ENCODE results near the gene DSCAM. TPM values are rescaled to one million over a fixed set of nuclear protein-coding genes. Genes with fewer than 3 reads are reported as not detected.

DSCAM gene
- total and polyA plus RNA-seq, 10 donors: 0.02 to 2.7 (median 2.0) TPM

DNA sequence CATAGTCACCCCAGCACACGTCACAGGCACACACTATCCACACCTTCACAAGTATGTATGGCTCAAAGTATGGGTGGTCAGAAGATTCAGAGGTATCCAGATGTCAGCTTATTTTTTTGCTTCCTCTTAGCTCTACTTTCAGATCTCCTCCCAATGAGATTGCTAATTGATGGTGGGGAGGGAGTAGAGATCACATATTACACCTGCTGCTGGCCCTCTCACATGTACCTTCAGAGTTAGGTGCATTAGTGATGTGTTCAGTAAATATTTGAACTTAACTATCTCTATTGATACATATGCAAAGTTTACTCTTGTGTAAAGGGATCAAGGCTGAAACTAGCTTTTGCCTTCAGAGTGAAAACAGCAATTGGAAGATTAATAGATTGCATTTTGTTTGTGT, 717.1 kb downstream of the DSCAM start:
- H3K4me3 ChIP-seq: no peak overlapping the region
- H3K27ac ChIP-seq: no peak overlapping the region
- TF ChIP-seq, protein P1, sequence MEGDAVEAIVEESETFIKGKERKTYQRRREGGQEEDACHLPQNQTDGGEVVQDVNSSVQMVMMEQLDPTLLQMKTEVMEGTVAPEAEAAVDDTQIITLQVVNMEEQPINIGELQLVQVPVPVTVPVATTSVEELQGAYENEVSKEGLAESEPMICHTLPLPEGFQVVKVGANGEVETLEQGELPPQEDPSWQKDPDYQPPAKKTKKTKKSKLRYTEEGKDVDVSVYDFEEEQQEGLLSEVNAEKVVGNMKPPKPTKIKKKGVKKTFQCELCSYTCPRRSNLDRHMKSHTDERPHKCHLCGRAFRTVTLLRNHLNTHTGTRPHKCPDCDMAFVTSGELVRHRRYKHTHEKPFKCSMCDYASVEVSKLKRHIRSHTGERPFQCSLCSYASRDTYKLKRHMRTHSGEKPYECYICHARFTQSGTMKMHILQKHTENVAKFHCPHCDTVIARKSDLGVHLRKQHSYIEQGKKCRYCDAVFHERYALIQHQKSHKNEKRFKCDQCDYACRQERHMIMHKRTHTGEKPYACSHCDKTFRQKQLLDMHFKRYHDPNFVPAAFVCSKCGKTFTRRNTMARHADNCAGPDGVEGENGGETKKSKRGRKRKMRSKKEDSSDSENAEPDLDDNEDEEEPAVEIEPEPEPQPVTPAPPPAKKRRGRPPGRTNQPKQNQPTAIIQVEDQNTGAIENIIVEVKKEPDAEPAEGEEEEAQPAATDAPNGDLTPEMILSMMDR (IDR thresholded peaks at IDR 0.05 in 8 of 11, conservative IDR thresholded peaks at IDR 0.05 in 3 of 11): no peak
- TF ChIP-seq POLR2AphosphoS5 (IDR thresholded peaks at IDR 0.05): no peak
- TF ChIP-seq POLR2A (IDR thresholded peaks at IDR 0.05): no peak
- H3K4me1 ChIP-seq: no peaks in the 10 kb centered on the region
- no peaks in the 10 kb centered on the region for H3K36me3 ChIP-seq
- no peak for DNase-seq
- intact Hi-C loops (cut with DNase I; ENCODE audit: low total_unique reads): no loop called here
- 82 to 100% (median 92%) methylated on average over 1 of the region's 1 CpG for WGBS, 5 donors
- H3K9me3 ChIP-seq: peaks cover 0 to 8% (median 0%) of the 10 kb centered on the region in 8 donors
- H3K27me3 ChIP-seq (replicated peaks in 1 of 7): no peaks in the 10 kb centered on the region

DNA sequence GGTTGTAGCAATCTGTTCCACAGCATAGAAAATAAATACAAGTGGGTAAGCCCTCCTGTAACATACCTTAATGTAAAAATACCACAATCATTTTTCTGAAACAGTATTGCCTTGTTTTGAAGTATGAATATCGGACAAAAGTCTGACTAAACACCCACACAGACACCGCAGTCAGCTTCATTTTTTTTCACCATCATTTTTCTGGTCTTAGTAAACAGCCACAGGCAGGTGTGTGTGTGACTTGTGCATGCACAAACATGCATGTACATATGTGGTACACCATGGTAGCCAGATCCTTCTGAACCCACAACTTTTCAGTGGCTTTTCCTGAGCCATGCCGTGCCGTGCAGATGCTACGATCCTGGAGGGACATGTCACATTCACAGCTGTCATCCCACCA, 718.1 kb downstream of the DSCAM start:
- TF ChIP-seq POLR2AphosphoS5 (IDR thresholded peaks at IDR 0.05): no peak
- no peak for TF ChIP-seq POLR2A (IDR thresholded peaks at IDR 0.05)
- TF ChIP-seq, protein P1 (IDR thresholded peaks at IDR 0.05 in 8 of 11, conservative IDR thresholded peaks at IDR 0.05 in 3 of 11): no peak

DNA sequence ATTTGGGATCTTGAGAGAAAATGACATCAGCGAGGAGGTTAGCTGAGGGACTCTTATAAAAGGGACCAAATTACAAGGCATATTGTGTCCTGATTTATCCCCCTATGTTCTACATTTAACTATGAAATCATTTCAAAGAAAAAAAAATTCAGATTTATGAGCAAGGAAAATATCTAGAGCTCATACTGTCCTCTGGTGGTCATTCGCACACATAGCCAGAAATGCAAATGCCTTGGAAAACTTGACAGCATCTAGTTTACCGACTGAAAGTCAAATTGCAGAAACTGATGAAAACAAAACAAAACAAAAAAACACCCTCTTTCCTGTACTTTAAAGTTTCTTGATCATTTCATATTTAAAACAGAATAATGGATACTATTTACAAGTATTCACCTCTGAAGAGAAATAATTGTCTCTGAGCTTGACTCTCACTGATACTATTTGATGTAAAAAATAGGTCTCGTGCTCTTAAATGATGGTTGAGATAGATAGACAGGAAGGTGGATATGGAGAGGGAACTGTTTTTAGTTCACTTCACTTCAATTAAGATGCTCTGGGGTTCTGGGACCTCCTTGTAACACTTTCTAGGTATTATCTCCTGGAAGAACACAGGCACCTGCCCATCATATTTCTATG, 725.9 kb downstream of the DSCAM start:
- intact Hi-C loops (cut with DNase I; ENCODE audit: low total_unique reads): no loop called here
- Histone ChIP-seq H3K36me3 (no peaks in the 10 kb centered on the region), H3K27ac (no peak overlapping the region), H3K27me3 (replicated peaks in 1 of 7) (peaks cover 0 to 7% (median 0%) of the 10 kb centered on the region in 7 donors), H3K4me3 (no peak overlapping the region), H3K9me3 (peaks cover 0 to 10% (median 1%) of the 10 kb centered on the region in 8 donors), H3K4me1 (no peaks in the 10 kb centered on the region)
- no peak for TF ChIP-seq POLR2AphosphoS5 (IDR thresholded peaks at IDR 0.05)
- TF ChIP-seq, protein P1 (IDR thresholded peaks at IDR 0.05 in 8 of 11, conservative IDR thresholded peaks at IDR 0.05 in 3 of 11): peak in 10 of 11 experiments; percentile 8 to 58 (median 47)
- no peak for TF ChIP-seq POLR2A (IDR thresholded peaks at IDR 0.05)
- WGBS, 5 donors: 25 to 31% (median 30%) methylated on average over 4 of the region's 4 CpGs
- DNase-seq: no peak

More for the DNA sequence above, 718.1 kb downstream of the DSCAM start:
- DNase-seq: no peak
- 85 to 94% (median 87%) methylated on average over 4 to 5 of the region's 5 CpGs for WGBS, 5 donors
- H3K36me3 ChIP-seq: no peaks in the 10 kb centered on the region
- H3K27me3 ChIP-seq (replicated peaks in 1 of 7): no peaks in the 10 kb centered on the region
- no peaks in the 10 kb centered on the region for H3K4me1 ChIP-seq
- H3K9me3 ChIP-seq: peaks cover 0 to 15% (median 0%) of the 10 kb centered on the region in 8 donors
- no peak overlapping the region for H3K4me3 ChIP-seq
- intact Hi-C loops (cut with DNase I; ENCODE audit: low total_unique reads): no loop called here
- no peak overlapping the region for H3K27ac ChIP-seq

DNA sequence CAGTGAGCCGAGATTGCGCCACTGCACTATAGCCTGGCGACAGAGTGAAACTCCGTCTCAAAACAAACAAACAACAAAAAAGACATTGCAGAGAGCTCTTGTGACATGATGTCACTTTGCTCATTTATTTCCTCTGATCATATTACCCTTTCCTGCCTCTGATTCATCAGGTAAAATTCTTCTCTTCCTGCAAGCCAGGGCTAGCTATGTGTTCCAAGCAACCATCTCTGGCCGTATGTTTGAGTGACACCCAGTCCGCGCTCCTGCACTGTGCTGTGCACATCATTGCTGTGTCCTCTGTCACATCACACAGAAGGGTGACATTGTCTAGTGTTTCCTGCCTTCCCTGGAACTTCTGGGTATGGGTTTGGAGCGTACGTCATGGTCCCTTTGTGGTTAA, 728.4 kb downstream of the DSCAM start:
- Histone ChIP-seq H3K27me3 (replicated peaks in 1 of 7) (peaks cover 0 to 7% (median 0%) of the 10 kb centered on the region in 7 donors), H3K4me1 (no peaks in the 10 kb centered on the region), H3K9me3 (peaks cover 0 to 14% (median 7%) of the 10 kb centered on the region in 8 donors), H3K4me3 (no peak overlapping the region), H3K27ac (no peak overlapping the region), H3K36me3 (no peaks in the 10 kb centered on the region)
- TF ChIP-seq POLR2AphosphoS5 (IDR thresholded peaks at IDR 0.05) (no peak), POLR2A (IDR thresholded peaks at IDR 0.05) (no peak)
- TF ChIP-seq, protein P1 (IDR thresholded peaks at IDR 0.05 in 8 of 11, conservative IDR thresholded peaks at IDR 0.05 in 3 of 11): no peak
- intact Hi-C loops (cut with DNase I; ENCODE audit: low total_unique reads): no loop called here
- WGBS, 5 donors: 83 to 90% (median 87%) methylated on average over 9 of the region's 9 CpGs
- DNase-seq: no peak

All from spleen (tissue), 11 donors.